Activated CD8-positive, alpha-beta memory T cell treated with anti-CD3 and anti-CD28 coated beads, Interleukin-2, amount 50 U/mL, for 24 hours (primary cell): ENCODE results near the gene ARSG.
A peak's percentile ranks its signal among the peaks of the same experiment; 100 is the strongest.

Experiments
- DNase-seq: peaks from one replicate; pipeline ENCODE4 v3.0.0-alpha.2; 2020; ENCODE audit errors: extremely low read depth

Gene ARSG

DNA sequence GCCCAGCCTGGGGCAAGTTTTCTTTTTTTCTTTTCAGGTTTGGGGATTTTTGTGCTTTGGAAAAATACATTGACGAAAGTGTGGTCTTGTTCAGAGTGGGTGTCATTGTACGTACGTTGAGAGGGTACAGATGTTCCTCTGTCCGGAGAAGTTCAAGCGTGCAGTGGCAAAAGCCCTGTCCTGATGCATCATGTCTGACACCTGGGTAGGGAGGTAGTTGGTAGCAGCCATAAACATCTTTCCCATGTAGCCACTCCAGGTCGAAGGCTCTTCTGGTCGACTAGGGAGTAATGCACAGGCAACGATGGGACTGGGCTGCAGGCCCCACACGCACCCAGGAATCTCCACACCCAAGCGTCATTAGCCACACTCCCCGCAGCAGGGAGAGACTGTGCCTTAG, 138.6 kb downstream of the ARSG start:
- no peak for DNase-seq

DNA sequence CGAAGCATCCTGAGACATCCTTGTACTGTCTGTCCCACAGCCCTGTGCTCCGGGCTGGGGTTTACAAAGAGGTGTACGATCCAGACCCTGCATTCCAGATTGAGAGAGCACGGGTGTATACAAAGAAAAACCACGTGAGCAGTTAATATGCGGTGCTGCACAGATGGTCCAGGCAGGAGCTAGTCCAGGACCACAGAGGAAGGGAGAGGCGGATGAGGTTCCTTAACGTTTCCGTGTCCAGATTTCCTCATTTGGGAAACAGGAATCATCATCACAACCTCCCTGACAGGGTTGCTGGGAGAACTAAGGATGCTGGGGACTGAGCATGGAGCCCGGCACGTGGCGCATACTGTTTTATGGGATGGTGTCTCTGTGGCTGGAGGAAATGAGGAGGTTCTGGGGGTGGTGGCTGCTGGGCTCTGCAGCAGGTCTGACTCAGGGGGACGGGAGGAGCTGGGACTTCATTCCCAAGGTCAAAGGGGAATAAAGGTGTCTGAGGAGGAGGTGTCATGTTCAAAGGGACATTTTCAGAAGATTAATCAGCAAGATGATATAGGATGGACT, 139.8 kb downstream of the ARSG start:
- no peak for DNase-seq

DNA sequence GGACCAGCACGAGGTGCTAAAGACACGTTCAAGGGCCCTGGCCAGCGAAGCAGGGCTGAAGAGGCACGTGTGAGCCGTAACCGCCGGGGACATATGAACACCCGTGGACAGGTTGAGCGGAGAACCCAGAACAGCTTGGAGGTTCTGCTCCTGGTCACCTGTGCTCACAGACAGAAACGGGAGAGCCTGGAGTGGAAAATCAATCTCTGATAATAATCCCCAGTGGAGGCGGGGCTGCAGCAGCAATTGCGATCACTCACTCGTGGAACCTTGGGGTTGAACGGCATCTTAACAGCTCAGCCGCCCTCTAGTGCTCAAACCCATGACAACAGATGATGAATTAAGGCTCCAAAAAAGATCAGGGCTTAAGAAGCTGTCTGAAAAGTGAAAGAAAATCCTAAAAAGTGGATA, 140.4 kb downstream of the ARSG start:
- no peak for DNase-seq

DNA sequence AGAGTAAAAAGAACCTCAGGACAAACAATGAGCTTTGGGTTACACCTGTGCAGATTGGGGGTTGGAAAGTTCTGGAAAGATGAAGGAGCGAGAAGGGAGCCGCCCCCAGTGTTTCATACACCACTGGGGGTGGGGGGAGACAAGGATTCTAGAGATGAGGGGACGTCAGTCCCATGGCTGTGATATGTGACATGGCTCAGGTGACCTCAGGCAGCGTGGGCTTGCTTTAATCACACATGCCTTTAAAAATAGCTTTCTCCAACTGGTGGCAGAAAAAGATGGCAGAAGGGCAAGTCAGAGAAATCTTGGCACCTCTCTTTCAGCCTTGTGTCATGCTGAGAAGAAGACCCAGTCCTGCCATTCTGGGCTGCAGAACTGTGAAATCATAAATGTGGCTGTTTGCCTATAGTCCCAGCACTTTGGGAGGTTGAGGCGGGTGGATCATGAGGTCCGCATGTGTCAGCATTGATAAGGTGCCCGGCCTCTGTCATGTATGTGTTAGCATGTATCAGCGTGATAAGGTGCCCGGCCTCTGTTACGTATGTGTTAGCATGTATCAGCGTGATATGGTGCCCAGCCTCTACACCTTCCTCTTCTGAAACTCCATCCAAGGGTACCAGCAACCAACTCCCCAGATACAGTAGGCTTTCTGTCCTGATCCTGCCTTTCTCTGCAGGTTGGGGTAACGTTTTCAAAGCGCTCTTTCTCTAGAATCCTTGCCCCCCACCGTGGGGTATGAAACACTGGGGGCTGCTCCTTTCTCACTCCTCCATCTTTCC, 141.0 kb downstream of the ARSG start:
- DNase-seq, result no peak

DNA sequence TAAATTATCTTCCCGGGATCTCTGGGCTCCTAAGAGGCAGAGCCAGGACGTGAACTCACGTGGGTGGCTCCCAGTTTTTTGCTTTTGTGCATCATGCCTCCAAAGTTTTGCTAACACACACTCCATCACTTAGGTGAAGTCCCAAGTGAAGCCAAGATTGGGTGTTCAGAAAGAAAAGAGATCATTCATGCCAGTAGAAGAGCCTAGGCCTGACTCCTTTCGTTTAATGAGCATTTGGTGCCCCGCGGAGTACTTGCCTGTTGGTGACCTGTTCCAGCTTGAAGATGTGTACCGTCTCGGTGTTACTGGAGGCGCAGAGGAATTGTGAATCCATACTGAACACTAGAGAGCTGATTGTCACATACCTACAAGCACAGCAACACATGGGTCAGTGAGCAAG, 141.9 kb downstream of the ARSG start:
- DNase-seq, result no peak

DNA sequence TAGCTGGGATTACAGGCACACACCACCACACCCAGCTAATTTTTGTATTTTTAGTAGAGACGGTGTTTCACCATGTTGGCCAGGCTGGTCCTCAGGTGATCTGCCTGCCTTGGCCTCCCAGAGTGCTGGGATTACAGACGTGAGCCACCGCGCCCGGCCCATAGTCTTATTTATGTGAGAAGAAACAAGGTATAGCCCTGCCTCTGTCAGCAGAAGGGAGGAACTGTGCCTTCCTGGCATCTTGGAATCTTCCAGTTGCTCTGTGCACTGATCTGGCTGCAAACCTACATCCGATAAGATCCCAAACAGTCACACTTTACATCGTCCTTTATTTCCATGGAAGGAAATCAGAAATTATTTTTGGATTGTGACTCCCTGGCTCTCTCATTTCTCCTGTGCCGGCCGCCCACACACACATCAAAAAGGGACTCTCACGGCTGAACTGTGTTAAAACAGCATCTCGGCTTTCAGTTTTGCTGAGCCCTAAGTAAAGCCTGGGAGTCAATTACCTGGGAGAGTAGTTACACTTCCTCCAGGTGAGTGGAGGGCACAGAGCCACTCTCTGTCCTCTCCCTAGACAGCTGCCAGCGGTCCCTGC, 142.7 kb downstream of the ARSG start:
- DNase-seq, result no peak

GRCh38 chr17:68435361-68435760, 144.1 kb downstream of the ARSG start:
- no peak for DNase-seq

DNA sequence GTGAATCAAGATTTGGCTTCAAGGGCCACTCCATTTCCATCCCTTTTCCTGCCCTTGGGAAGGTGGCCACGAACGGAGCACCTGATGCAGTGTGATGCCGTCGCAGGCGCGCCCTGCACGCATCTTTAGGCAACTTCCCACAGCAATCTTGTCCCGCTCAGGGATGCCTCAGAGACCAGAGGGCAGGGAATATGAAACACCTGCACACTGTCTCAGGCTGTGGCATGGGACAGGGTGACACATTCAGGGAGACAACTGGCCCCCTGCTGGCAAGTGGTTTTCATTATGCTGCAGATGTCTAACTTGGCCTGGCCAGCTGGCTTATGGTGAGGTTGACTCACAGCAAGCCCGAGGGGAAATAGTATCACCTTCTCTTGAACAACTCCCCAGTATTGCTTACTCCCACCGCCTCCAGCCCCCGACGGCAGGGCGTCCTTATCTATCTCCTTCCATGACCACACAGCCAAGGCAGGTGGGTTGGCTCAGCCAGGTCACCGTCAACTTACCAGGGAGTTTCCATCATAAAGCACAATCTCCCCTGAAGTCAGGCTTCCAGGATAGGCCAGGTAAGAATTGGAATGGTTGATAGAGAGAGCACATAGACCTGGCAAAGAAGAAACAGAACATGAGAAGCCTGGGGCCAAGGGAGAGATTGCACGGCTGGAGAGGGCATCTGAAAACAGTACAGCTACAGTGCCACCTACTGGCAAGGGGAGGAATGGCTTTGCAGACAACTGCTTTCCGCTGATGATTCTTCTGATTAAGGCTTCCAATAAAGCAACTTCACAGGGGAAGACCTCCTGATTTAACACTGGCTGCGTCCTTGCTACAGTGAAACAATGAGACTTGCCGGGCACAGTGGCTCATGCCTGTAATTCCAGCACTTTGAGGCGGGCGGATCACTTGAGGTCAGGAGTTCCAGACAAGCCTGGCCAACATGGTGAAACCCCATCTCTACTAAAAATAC, 144.9 kb downstream of the ARSG start:
- DNase-seq, result peak; percentile 69

DNA sequence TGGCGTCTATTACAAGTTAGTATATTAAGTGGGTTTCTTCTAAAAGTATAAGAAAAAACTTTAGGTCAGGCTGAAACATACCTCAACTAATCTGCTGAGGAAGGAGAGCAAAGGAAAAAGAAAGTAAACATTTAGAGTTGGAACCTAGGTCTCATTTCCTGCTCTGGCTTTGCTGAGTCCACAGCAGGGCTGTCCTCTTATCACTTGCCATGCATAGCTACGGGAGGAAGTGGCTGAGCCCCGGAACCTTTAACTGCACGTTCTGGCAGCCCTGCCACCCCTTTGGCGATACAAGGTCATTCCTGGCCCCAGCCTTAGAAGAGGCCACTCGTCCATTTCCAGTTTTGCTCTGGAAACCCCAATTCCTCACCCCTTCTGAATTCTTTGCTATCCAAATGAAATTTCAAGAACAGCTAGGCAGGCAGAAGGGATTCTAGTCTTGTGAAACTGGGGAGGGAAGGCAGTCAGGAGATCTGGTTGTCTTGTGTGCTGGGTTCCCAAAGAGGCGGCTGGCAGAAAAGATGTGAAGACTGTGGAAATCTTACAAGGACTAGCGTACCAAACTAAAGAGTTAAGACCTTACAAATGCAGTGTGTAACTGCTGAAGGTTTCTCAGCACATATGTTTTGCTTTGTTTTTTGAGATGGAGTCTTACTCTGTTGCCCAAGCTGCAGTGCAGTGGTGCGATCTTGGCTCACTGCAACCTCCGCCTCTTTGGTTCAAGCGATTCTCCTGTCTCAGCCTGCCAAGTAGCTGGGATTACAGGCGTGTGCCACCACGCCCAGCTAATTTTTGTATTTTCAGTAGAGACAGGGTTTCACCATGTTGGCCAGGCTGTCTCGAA, 146.9 kb downstream of the ARSG start:
- no peak for DNase-seq

- no peak for DNase-seq
Measured at GRCh38 chr17:68439656-68440290, 148.5 kb downstream of the ARSG start.

- no peak for DNase-seq
Measured at GRCh38 chr17:68440526-68440925, 149.2 kb downstream of the ARSG start.

- no peak for DNase-seq
Measured at GRCh38 chr17:68441070-68441770, 149.9 kb downstream of the ARSG start.

- DNase-seq, result no peak
Measured at GRCh38 chr17:68443972-68444464, 152.7 kb downstream of the ARSG start.

GRCh38 chr17:68445671-68446070, 154.4 kb downstream of the ARSG start:
- DNase-seq, result no peak

DNA sequence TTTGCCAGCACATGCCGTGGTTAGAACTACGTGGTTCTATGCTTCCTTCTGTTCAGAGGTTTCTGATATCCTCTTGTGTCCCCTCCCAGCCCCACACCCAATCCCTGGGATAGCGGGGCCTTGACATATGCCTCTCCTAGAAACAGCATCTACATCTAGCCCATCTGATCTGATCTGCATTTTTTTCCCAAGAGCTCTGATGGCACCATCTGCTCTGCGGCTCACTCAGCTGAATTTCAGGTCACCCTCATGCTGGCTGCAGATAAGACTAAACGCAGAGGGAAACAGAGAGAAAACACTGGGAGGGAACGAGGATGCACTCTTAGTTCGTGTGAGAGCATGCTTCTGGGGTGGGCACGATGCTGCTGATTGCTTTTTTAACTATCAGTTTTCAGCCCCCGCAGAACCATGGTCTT, 155.3 kb downstream of the ARSG start:
- no peak for DNase-seq

DNA sequence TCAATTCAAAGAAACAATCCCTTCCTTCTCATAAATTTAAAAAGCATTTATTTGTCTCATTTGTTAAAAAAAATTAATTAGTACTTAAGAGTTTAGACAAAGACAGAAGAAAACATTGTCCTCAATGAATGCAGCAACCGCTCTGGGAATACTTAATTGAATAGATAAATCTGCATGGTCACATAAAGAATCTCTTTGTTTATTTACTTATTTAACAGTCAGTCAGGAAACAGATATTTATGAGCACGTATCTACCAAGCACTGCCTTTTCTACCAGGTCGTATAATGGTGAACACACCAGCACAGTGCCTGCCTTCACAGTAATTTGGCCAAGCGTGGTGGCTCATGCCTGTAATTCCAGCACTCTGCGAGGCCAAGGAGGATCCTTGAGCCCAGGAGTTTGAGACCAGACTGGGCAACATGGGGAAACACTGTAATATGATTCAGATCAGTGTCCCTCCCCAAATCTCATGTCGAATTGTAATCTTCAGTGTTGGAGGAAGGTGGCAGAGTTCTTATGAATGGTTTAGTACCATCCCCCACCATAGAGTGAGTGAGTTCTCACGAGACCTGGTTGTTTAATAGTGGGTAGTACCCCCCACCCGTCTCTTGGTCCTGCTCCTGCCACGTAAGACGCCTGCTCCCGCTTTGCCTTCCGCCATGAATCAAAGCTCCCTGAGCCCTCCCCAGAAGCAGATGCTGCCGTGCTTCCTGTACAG, 157.9 kb downstream of the ARSG start:
- DNase-seq, result no peak

- no peak for DNase-seq
Measured at GRCh38 chr17:68450391-68450790, 159.1 kb downstream of the ARSG start.

- DNase-seq, result no peak
Measured at GRCh38 chr17:68450801-68451200, 159.5 kb downstream of the ARSG start.

DNA sequence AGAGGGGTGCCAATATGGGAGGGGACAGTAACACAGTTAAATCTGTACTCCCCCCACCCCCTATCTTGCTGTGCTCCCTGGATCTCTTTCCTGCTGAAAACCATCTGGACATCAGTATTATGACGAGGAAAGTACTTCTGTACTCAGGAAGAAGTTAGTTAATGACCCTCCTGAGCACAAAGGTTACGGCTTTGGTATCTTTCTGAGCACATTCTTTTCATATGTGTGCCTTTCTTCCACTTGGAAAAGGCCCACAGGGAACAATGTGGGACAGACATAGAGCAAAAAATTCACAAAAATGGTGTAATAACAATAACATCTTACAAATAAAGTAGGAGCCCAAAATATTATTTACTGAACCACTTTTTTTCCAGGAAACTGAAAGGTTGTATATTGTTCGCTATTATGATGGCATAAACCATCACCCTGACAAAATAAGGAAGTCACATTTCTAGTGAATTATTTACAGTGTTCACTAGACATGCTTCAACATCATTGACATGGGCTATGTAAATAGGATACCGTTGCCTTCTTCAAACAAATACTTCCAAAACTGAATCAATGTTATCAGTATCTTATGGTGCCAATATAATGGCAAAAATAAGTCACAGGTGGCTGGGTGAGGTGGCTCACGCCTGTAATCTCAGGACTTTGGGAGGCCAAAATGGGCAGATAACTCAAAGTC, 160.5 kb downstream of the ARSG start:
- no peak for DNase-seq
